NCI-H82 treated with DMSO at 0.1 percent for 48 hours (cell line): ENCODE measurements around the gene PIGW.
A peak's percentile ranks its signal among the peaks of the same experiment; 100 is the strongest.
"Not testable (repeated sequence)": the region's sequence is repeated elsewhere in the genome, so short reads cannot be mapped to it uniquely, and the experiment has no call there.

Experiments used
- DNase-seq: peaks from one replicate; lab custom pipeline; 2025; ENCODE audit not compliant: unreplicated experiment; lab: John Stamatoyannopoulos, UW

Gene PIGW

DNA sequence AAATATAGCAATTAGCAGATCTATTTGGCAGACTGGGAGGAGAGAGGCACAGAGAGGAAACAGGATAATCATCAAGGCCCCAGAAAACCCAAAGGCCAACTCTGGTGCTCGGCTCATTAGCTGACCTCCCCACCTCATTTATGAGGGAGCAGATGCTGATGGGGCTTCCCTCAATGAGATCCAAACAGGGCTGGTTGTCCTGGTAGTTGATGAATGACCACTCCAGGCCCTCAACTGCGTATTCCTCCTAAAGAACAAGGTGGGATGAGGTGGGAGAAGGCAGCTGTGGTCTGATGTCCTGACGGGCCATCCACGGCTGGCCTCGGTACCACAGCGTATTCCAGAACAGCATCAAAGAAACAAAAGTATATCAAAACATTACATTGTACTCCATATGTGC, 27.5 kb upstream of the PIGW start:
- DNase-seq, result no peak

DNA sequence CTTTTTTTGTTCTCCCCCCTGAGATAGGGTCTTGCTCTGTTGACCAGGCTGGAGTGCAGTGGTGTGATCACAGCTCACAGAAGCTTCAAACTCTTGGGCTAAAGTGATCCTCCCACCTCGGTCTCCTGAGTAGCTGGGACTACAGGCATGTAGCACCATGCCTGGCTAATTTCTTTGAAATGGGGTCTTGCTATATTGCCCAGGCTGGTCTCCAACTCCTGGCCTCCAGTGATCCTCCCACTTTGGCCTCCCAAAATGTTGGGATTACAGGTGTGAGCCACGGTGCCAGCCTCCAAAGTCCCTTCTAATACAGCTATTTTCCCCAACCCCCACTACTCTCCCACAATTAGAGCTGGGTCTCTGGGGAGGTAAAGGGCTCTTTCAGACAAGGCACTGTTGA, 26.3 kb upstream of the PIGW start:
- not testable (repeated sequence) for DNase-seq

GRCh38 chr17:36509272-36509985, 25.4 kb upstream of the PIGW start:
- DNase-seq, result no peak

- DNase-seq, result no peak
These were observed 24.2 kb upstream of the PIGW start for GRCh38 chr17:36510636-36511035.

DNA sequence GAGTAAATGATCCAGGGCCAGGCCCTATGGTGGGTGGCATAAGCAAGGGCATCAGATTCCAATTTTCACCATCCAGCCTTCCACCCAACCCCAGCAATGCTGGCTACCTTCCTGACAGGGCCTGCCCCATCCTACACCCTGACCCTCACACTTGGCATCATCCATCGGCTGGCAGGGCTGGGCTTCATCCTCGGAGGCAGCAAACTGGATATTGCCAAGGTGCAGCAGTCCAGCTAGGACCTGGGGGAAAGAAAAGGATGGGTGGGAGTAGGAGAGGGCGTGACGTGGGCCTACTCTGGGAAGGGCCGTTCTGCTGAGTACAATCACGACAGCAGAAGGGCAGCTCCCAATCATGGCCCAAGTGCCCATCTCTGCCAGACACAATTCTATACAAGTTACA, 23.6 kb upstream of the PIGW start:
- no peak for DNase-seq

GRCh38 chr17:36512641-36513040, 22.1 kb upstream of the PIGW start:
- no peak for DNase-seq

GRCh38 chr17:36514856-36515255, 19.9 kb upstream of the PIGW start:
- DNase-seq, result no peak

DNA sequence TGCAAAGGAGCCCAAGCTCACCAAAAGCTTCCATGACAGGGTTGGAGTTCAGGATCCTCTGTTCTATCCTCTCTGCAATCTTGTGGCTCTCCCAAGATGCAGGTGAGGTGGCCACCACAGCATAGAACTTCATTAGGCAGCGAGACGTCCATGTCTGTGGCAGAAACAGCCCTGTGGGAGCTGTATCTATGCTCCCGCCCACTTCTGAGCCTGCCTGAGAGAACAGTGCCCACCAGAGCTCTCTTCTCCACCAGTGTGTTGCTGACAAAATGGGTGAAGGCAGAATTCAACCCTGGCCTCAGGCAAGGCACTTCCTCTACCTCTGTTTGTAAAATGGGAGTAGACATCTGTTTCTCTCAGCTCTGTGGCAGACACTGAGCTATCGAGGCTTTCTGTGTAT, 18.9 kb upstream of the PIGW start:
- no peak for DNase-seq

GRCh38 chr17:36523113-36523512, 11.7 kb upstream of the PIGW start:
- no peak for DNase-seq

- no peak for DNase-seq
These were observed 10.3 kb upstream of the PIGW start for GRCh38 chr17:36524428-36524876.

DNA sequence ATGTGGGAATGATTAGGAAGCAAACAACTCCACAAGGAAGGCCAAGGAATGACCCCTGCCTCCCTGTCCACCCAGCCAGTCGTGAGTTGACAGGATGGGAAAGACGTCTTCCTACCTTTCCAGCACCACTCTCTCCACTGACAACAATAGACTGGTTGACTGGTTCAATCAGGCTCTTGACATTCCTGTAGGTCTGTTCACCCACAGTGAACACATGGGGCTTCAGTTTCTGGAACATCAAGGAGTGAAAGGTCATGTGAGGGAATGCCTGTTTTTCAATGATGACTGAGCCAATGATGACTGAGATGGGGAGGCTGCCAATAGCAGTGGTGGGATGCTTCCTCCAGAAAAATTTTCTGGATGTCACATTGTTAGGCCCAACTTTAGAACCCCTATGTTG, 9.7 kb upstream of the PIGW start:
- no peak for DNase-seq

- DNase-seq, result no peak
These were observed 8.9 kb upstream of the PIGW start for GRCh38 chr17:36525888-36526287.

DNA sequence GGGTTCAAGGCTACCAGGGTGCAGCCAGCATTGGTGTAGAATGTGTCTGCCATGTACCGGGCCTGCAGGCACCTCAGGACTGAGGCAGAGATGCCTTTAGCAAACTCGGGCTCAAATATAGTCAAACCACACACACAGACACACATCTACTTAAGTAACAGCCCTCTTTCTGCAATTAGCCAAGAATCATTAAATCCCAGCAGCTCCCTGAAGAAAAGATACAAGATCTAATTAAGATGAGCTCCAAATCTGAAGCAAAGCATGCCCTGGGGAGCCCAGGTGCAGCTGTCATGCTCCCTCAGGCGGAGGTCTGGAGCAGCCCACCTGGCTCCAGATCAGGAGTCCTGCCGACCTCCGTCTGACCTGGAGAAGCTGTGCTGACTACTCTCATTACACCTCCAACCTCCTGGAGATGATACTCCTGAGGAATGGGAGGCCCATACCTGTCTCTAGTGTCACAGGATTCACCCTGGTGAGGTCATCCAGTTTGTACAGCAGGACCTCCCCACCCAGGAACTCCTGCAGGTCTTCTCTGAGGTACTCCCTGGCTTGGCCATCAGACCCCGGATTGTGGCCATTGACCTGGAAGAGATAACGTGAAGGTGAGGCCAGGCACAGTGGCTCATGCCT, 7.1 kb upstream of the PIGW start:
- DNase-seq, result no peak

DNA sequence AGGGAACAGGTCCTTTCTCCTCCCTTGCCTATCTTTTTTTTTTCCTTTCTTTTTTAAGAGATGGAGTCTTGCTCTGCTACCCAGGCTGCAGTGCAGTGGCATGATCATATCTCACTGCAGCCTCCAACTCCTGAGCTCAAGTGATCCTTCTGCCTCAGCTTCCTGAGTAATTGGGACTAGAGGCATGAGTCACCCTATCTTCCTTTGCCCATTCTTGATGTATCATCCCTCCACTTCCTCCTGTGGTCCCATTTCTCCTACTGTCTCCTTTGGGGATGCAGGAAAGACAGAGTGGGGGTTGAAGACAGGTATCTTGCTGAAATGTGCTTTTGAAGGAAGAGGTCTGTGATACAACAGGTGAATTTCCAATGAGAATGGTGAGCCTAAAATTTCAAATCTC, 5.7 kb upstream of the PIGW start:
- DNase-seq, result no peak

- no peak for DNase-seq
These were observed 2.3 kb upstream of the PIGW start for GRCh38 chr17:36532435-36532975.

- peak; percentile 62 for DNase-seq
These were observed 600 bp upstream of the PIGW start for GRCh38 chr17:36533935-36534839.

GRCh38 chr17:36535669-36536081, 888 bp downstream of the PIGW start:
- no peak for DNase-seq

DNA sequence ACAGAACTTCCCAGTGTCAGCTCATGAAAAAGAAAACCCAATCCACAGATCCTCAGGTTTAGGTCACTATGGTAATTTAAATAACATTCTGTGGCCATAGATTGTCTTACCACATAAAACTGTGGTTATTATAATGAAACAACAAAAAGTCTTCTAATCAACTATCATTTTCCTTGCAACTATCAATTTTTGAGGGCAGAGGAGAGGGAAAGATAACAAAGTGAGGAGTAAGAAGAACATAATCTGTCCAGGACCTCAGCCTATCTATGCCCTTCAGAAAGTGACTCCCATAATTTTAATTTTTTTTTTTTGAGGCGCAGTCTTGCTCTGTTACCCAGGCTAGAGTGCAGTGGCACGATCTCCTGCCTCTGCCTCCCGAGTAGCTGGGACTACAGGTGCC, 5.9 kb downstream of the PIGW start:
- DNase-seq, result no peak

- no peak for DNase-seq
These were observed 8.0 kb downstream of the PIGW start for GRCh38 chr17:36542755-36543154.

GRCh38 chr17:36544044-36544306, 9.2 kb downstream of the PIGW start:
- DNase-seq, result no peak

DNA sequence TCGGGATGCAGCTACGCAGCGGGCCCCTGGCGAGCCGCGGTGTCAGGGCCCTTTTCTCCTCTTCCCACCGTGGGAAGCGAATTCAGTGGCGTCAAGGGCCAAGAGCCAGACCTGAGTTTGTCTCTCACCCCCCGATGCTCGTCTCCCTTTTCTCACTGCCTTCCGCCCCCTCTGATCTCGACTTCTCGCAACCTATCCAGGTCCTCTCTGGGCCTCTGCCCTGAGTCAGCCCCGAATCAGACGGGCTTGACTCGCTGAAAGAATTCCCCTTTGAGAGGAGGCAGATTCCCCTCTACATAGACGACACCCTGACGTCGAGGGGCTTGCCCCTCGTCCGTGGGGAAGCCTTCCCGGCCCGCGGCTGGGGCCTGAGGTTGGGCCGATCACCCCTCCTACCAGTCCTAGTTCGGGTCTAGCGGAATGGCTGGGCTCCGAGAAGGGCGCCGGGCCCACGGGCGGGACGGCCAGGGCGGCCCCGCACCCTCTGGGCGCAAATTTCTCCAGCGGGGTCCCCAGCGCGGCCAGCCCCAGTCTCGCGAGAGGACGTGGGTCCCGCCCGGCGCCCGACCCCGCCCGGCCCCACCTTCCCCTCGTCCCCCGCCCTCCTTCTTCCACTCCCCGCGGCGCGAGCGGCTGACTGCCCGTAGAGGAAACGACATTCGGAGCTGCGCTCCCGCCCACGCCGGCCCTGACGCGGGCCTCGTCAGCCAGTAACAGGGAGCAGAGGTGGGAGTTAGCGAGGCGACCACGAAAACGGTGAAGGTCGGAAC, 9.7 kb downstream of the PIGW start, which contains the start of gene GGNBP2:
Gene GGNBP2 (plus strand): TSS at position 613 of the 770 bp plus-strand sequence. CDS start 806 bp downstream, outside the sequence.
- DNase-seq, result peak; percentile 53
